NOMO-1 (cell line): Measurements from ENCODE around the gene GJD3.
"Not testable (repeated sequence)": the region's sequence is repeated elsewhere in the genome, so short reads cannot be mapped to it uniquely, and the experiment has no call there.

Experiments
- DNase-seq, 2 experiments: peaks; one replicate each; lab custom pipeline; 2025; ENCODE audit not compliant: unreplicated experiment in 2 of 2; lab: John Stamatoyannopoulos, UW

Gene GJD3

GRCh38 chr17:40369923-40370322 lies 5.4 kb upstream of the GJD3 start:
- DNase-seq = no peak

GRCh38 chr17:40367728-40368127 lies 3.2 kb upstream of the GJD3 start:
- not testable (repeated sequence) for DNase-seq

GRCh38 chr17:40366861-40367518 lies 2.5 kb upstream of the GJD3 start:
- no peak for DNase-seq

- no peak for DNase-seq
Observed at GRCh38 chr17:40366076-40366860, 1.7 kb upstream of the GJD3 start.

- DNase-seq = no peak
Observed at GRCh38 chr17:40364906-40365305, 369 bp upstream of the GJD3 start.

GRCh38 chr17:40363111-40363827 lies 1.3 kb downstream of the GJD3 start:
- peak; percentile 41 to 52 for DNase-seq

GRCh38 chr17:40362696-40363110 lies 1.8 kb downstream of the GJD3 start:
- peak; percentile 85 to 92 for DNase-seq

GRCh38 chr17:40361925-40362695 lies 2.4 kb downstream of the GJD3 start:
- DNase-seq = no peak

GRCh38 chr17:40361063-40361924 lies 3.2 kb downstream of the GJD3 start:
- no peak for DNase-seq

GRCh38 chr17:40360091-40360490 lies 4.4 kb downstream of the GJD3 start:
- no peak for DNase-seq

- peak; percentile 79 to 81 for DNase-seq
Observed at GRCh38 chr17:40358323-40359038, 6.1 kb downstream of the GJD3 start.

GRCh38 chr17:40356990-40357881 lies 7.3 kb downstream of the GJD3 start:
- no peak for DNase-seq

GRCh38 chr17:40355804-40356758 lies 8.5 kb downstream of the GJD3 start:
- no peak for DNase-seq

GRCh38 chr17:40355123-40355803 lies 9.3 kb downstream of the GJD3 start:
- peak; percentile 21 to 49 for DNase-seq

GRCh38 chr17:40354221-40355122 lies 10.1 kb downstream of the GJD3 start:
- no peak for DNase-seq
